OCI-LY1 (cell line): ENCODE measurements around the gene RASD2.

ENCODE experiments used
- H2AFZ ChIP-seq: fragments of 200-600 bp; sonication (generic), shearing (Covaris generic); 2 replicates; pipeline ENCODE4 v1.6.0; 2014; ENCODE audit warnings: antibody characterized with exemption, mild to moderate bottlenecking, low read length
- H3F3A ChIP-seq: fragments of 200-600 bp; sonication (generic), shearing (Covaris generic); 2 replicates; pipeline ENCODE4 v1.6.0; 2014; ENCODE audit warnings: mild to moderate bottlenecking, antibody characterized with exemption, low read length, moderate library complexity; ENCODE audit not compliant: insufficient read depth
- H3K27ac ChIP-seq: fragments of 200-600 bp; sonication (generic); 2 replicates; pipeline ENCODE4 v1.5.1; 2014; ENCODE audit warnings: low read length, mixed run types, mild to moderate bottlenecking, low read depth; ENCODE audit not compliant: poor library complexity, severe bottlenecking
- H3K27me3 ChIP-seq: fragments of 200-600 bp; sonication (generic); 2 replicates; pipeline ENCODE4 v1.6.0; 2014; ENCODE audit warnings: antibody characterized with exemption, mild to moderate bottlenecking, low read length, moderate library complexity; ENCODE audit not compliant: insufficient read depth
- H3K36me3 ChIP-seq: fragments of 200-600 bp; sonication (generic); 2 replicates; pipeline ENCODE4 v1.6.1; 2014; ENCODE audit warnings: mild to moderate bottlenecking, antibody characterized with exemption, low read length, moderate library complexity, mixed read lengths; ENCODE audit not compliant: insufficient read depth
- H3K4me1 ChIP-seq: fragments of 200-600 bp; sonication (generic); 2 replicates; pipeline ENCODE4 v1.5.1; 2014; ENCODE audit warnings: mild to moderate bottlenecking, low read length, moderate library complexity; ENCODE audit not compliant: insufficient read depth, severe bottlenecking
- H3K4me2 ChIP-seq: fragments of 200-600 bp; sonication (generic), shearing (Covaris generic); 2 replicates; pipeline ENCODE4 v1.6.1; 2014; ENCODE audit warnings: low read length
- H3K4me3 ChIP-seq: fragments of 200-600 bp; sonication (generic); 2 replicates; pipeline ENCODE4 v1.5.1; 2014; ENCODE audit warnings: low read length, low read depth, mild to moderate bottlenecking, mixed read lengths; ENCODE audit not compliant: poor library complexity, severe bottlenecking
- H3K79me2 ChIP-seq: fragments of 200-600 bp; shearing (Covaris generic); 2 replicates; pipeline ENCODE4 v1.6.1; 2016; ENCODE audit warnings: mixed run types, low read length, mixed read lengths; ENCODE audit not compliant: insufficient read depth
- H3K9ac ChIP-seq: fragments of 200-600 bp; sonication (generic), shearing (Covaris generic); 2 replicates; pipeline ENCODE4 v1.6.1; 2014; ENCODE audit warnings: mild to moderate bottlenecking, low read length, mixed read lengths
- H3K9me2 ChIP-seq: fragments of 200-600 bp; sonication (generic), shearing (Covaris generic); 2 replicates; pipeline ENCODE4 v1.6.1; 2014; ENCODE audit warnings: low read depth, mild to moderate bottlenecking, low read length, mixed read lengths
- H3K9me3 ChIP-seq: fragments of 200-600 bp; shearing (Covaris generic); 2 replicates; pipeline ENCODE4 v1.6.1; 2014; ENCODE audit warnings: low read length, mixed read lengths
- H4K20me1 ChIP-seq: fragments of 200-600 bp; sonication (generic), shearing (Covaris generic); 2 replicates; pipeline ENCODE4 v1.6.0; 2016; ENCODE audit warnings: mild to moderate bottlenecking, low read length; ENCODE audit not compliant: insufficient read depth
- EZH2 ChIP-seq: fragments of 200-600 bp; sonication (generic), shearing (Covaris generic); IDR thresholded peaks from 2 replicates; pipeline ENCODE4 v1.8.0; 2017; ENCODE audit warnings: borderline replicate concordance, mixed run types, mild to moderate bottlenecking, antibody characterized with exemption, low read length, moderate library complexity, mixed read lengths
- TF ChIP-seq, protein P1 (sequence below): fragments of 200-600 bp; sonication (generic), shearing (Covaris generic); IDR thresholded peaks from 2 replicates; pipeline ENCODE4 v1.5.1; 2017; ENCODE audit warnings: mild to moderate bottlenecking, antibody characterized with exemption, low read length, moderate library complexity, mixed read lengths

Gene RASD2

DNA sequence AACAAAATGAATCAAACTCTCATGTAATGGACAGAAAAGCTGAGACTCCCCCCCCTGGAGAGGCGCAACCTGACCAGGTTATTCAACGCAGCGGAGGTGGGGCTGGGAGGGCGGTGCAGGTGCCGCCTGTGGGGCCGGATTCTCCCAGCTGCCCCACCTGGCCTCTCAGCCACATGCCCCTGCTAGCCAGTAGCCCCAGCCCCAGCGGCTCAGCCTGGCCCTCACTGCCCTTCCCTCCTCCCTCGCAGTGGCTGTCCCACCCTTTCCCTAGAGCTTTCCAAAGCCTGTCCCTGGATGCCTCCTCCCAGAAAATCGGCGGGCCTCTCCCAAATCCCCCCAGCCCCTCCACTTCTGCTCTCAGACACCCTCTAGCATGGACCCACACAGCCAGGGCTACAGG lies 31.2 kb upstream of the RASD2 start:
- H3K27ac ChIP-seq = no peak overlapping the region
- no peak overlapping the region for H3K4me3 ChIP-seq
- H2AFZ ChIP-seq = no peak overlapping the region
- H3K9me2 ChIP-seq = no peaks in the 10 kb centered on the region
- H3F3A ChIP-seq = no peaks in the 10 kb centered on the region
- H4K20me1 ChIP-seq = no peaks in the 10 kb centered on the region
- no peaks in the 10 kb centered on the region for H3K36me3 ChIP-seq
- H3K27me3 ChIP-seq = no peaks in the 10 kb centered on the region
- no peak overlapping the region for H3K9ac ChIP-seq
- TF ChIP-seq EZH2 = no peak
- TF ChIP-seq, protein P1, sequence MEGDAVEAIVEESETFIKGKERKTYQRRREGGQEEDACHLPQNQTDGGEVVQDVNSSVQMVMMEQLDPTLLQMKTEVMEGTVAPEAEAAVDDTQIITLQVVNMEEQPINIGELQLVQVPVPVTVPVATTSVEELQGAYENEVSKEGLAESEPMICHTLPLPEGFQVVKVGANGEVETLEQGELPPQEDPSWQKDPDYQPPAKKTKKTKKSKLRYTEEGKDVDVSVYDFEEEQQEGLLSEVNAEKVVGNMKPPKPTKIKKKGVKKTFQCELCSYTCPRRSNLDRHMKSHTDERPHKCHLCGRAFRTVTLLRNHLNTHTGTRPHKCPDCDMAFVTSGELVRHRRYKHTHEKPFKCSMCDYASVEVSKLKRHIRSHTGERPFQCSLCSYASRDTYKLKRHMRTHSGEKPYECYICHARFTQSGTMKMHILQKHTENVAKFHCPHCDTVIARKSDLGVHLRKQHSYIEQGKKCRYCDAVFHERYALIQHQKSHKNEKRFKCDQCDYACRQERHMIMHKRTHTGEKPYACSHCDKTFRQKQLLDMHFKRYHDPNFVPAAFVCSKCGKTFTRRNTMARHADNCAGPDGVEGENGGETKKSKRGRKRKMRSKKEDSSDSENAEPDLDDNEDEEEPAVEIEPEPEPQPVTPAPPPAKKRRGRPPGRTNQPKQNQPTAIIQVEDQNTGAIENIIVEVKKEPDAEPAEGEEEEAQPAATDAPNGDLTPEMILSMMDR = no peak
- H3K9me3 ChIP-seq = no peaks in the 10 kb centered on the region
- no peak overlapping the region for H3K4me2 ChIP-seq
- H3K4me1 ChIP-seq = no peaks in the 10 kb centered on the region
- H3K79me2 ChIP-seq = no peaks in the 10 kb centered on the region

DNA sequence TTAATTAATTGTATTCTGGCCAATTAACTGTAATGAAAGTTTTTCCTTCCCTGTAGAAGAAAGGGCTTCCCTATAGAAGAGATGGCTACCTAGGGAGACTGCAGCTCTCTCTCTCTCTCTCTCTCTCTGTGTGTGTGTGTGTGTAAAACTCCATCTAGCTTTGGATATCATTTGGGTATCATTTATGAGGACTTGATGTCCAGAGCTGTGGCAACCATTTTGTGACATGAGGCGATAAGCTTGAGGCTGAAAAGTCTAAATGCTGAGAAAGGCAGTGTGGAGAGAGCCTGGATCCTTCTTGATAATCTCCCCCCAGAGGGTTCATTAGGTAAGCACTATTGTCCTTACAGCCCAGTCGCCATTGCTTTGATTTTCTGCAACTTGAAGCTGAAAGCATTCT lies 30.7 kb upstream of the RASD2 start:
- Histone ChIP-seq H3K27ac (no peak overlapping the region), H3F3A (no peaks in the 10 kb centered on the region), H3K9ac (no peak overlapping the region), H3K27me3 (no peaks in the 10 kb centered on the region), H3K79me2 (no peaks in the 10 kb centered on the region), H3K9me3 (no peaks in the 10 kb centered on the region), H3K4me1 (no peaks in the 10 kb centered on the region), H3K9me2 (no peaks in the 10 kb centered on the region), H2AFZ (no peak overlapping the region), H3K36me3 (no peaks in the 10 kb centered on the region), H3K4me2 (no peak overlapping the region), H4K20me1 (no peaks in the 10 kb centered on the region), H3K4me3 (no peak overlapping the region)
- TF ChIP-seq EZH2 = no peak

DNA sequence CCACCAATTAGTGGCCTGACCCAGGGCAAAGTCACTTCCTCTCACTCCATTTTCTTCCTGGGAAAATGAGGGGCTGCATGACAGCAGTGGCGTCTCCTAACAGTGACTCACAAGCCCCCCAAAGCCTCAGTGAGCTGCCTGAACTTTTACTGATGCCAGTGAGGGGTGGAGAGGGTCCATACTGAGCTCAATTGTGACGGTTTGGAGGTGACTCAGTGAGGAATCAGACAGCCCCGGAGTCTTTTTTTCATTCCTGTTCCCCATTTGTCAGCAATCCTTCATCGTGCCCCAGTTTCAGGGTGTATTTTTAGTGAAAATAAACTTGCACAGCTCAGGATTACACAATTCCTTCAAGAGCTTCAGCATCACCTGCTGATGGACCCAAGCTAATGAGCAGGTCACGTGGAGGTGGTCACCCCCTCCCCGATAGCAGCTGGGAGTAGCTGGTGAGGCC lies 30.1 kb upstream of the RASD2 start:
- no peaks in the 10 kb centered on the region for H3K79me2 ChIP-seq
- H3K9ac ChIP-seq = no peak overlapping the region
- no peaks in the 10 kb centered on the region for H4K20me1 ChIP-seq
- no peaks in the 10 kb centered on the region for H3K27me3 ChIP-seq
- TF ChIP-seq, protein P1 = no peak
- no peak for TF ChIP-seq EZH2
- no peak overlapping the region for H2AFZ ChIP-seq
- no peak overlapping the region for H3K4me2 ChIP-seq
- H3F3A ChIP-seq = no peaks in the 10 kb centered on the region
- no peak overlapping the region for H3K27ac ChIP-seq
- no peaks in the 10 kb centered on the region for H3K9me2 ChIP-seq
- no peaks in the 10 kb centered on the region for H3K9me3 ChIP-seq
- no peak overlapping the region for H3K4me3 ChIP-seq
- H3K4me1 ChIP-seq = no peaks in the 10 kb centered on the region
- no peaks in the 10 kb centered on the region for H3K36me3 ChIP-seq

DNA sequence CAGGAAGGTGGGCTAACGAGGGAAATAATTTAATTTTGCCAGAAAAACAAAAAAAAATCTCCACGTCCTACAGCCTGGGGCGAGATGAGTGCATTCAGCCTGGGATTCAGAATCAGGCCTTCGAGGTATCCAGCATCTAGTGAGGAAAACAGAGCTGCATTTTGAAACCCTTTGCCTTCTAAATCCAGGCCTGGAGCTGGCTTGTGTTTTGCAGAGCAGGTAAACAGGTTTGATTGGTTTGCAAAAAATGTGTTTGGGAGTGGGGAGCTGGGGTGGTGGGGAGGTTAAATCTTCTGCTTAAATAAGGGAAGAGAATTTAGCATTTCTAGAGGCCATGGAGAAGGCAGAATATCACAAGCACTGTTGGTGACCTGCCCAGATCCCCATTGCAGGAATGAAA lies 29.7 kb upstream of the RASD2 start:
- Histone ChIP-seq H3K9me2 (no peaks in the 10 kb centered on the region), H3K36me3 (no peaks in the 10 kb centered on the region), H2AFZ (no peak overlapping the region), H3K9me3 (no peaks in the 10 kb centered on the region), H4K20me1 (no peaks in the 10 kb centered on the region), H3F3A (no peaks in the 10 kb centered on the region), H3K27ac (no peak overlapping the region), H3K4me3 (no peak overlapping the region), H3K4me2 (no peak overlapping the region), H3K9ac (no peak overlapping the region), H3K27me3 (no peaks in the 10 kb centered on the region), H3K4me1 (no peaks in the 10 kb centered on the region), H3K79me2 (no peaks in the 10 kb centered on the region)
- no peak for TF ChIP-seq EZH2
- TF ChIP-seq, protein P1 = no peak
